ENCODE results near the gene ZSCAN2.
"Not testable (repeated sequence)": the region's sequence is repeated elsewhere in the genome, so short reads cannot be mapped to it uniquely, and the experiment has no call there.

ZSCAN2 gene

GRCh38 chr15:84634228-84634837 is 33.5 kb downstream of the ZSCAN2 start:
- in situ Hi-C loops (cut with MboI; ENCODE audit: low sequenced_read_pairs) = no loop called here

- in situ Hi-C loops (cut with MboI; ENCODE audit: low sequenced_read_pairs) = no loop called here
These were observed 37.3 kb downstream of the ZSCAN2 start for GRCh38 chr15:84638103-84638502.

- in situ Hi-C loops (cut with MboI; ENCODE audit: low sequenced_read_pairs) = not testable (repeated sequence)
These were observed 41.1 kb downstream of the ZSCAN2 start for GRCh38 chr15:84641871-84642270.

GRCh38 chr15:84642640-84643039 is 41.8 kb downstream of the ZSCAN2 start:
- in situ Hi-C loops (cut with MboI; ENCODE audit: low sequenced_read_pairs) = not testable (repeated sequence)

GRCh38 chr15:84643838-84644237 is 43.0 kb downstream of the ZSCAN2 start:
- in situ Hi-C loops (cut with MboI; ENCODE audit: low sequenced_read_pairs) = no loop called here

GRCh38 chr15:84645496-84645895 is 44.7 kb downstream of the ZSCAN2 start:
- in situ Hi-C loops (cut with MboI; ENCODE audit: low sequenced_read_pairs) = no loop called here

- in situ Hi-C loops (cut with MboI; ENCODE audit: low sequenced_read_pairs) = no loop called here
These were observed 45.2 kb downstream of the ZSCAN2 start for GRCh38 chr15:84645997-84646396.

GRCh38 chr15:84647726-84648125 is 46.9 kb downstream of the ZSCAN2 start:
- in situ Hi-C loops (cut with MboI; ENCODE audit: low sequenced_read_pairs) = no loop called here

- in situ Hi-C loops (cut with MboI; ENCODE audit: low sequenced_read_pairs) = no loop called here
These were observed 47.7 kb downstream of the ZSCAN2 start for GRCh38 chr15:84648539-84648938.

GRCh38 chr15:84649706-84650105 is 48.9 kb downstream of the ZSCAN2 start:
- in situ Hi-C loops (cut with MboI; ENCODE audit: low sequenced_read_pairs) = no loop called here

- in situ Hi-C loops (cut with MboI; ENCODE audit: low sequenced_read_pairs) = no loop called here
These were observed 52.7 kb downstream of the ZSCAN2 start for GRCh38 chr15:84653584-84653909.

- in situ Hi-C loops (cut with MboI; ENCODE audit: low sequenced_read_pairs) = no loop called here
These were observed 53.3 kb downstream of the ZSCAN2 start, which contains the start of gene WDR73 for GRCh38 chr15:84653910-84654688. Gene WDR73, minus strand, starts transcription at chr15:84654283. Its CDS starts 9 bp downstream, at chr15:84654274.

GRCh38 chr15:84654689-84655453 is 54.1 kb downstream of the ZSCAN2 start:
- in situ Hi-C loops (cut with MboI; ENCODE audit: low sequenced_read_pairs) = no loop called here

- in situ Hi-C loops (cut with MboI; ENCODE audit: low sequenced_read_pairs) = no loop called here
These were observed 56.2 kb downstream of the ZSCAN2 start for GRCh38 chr15:84656972-84657371.

GRCh38 chr15:84657748-84658079 is 56.9 kb downstream of the ZSCAN2 start:
- in situ Hi-C loops (cut with MboI; ENCODE audit: low sequenced_read_pairs) = no loop called here

GRCh38 chr15:84658080-84658787 is 57.4 kb downstream of the ZSCAN2 start, which contains the start of gene NMB:
Gene NMB, minus strand, starts transcription at chr15:84658199. Its CDS starts 47 bp downstream, at chr15:84658152.
- in situ Hi-C loops (cut with MboI; ENCODE audit: low sequenced_read_pairs) = no loop called here

- in situ Hi-C loops (cut with MboI; ENCODE audit: low sequenced_read_pairs) = no loop called here
These were observed 58.1 kb downstream of the ZSCAN2 start for GRCh38 chr15:84658788-84659411.

GRCh38 chr15:84659904-84660781 is 59.3 kb downstream of the ZSCAN2 start:
- in situ Hi-C loops (cut with MboI; ENCODE audit: low sequenced_read_pairs) = no loop called here

- in situ Hi-C loops (cut with MboI; ENCODE audit: low sequenced_read_pairs) = no loop called here
These were observed 60.2 kb downstream of the ZSCAN2 start for GRCh38 chr15:84661001-84661400.

GRCh38 chr15:84666373-84666772 is 65.6 kb downstream of the ZSCAN2 start:
- in situ Hi-C loops (cut with MboI; ENCODE audit: low sequenced_read_pairs) = no loop called here

Data from hTERT RPE-1 (cell line).